Measurements from ENCODE around the gene DCTN4.

The DCTN4 gene

GRCh38 chr5:150765011-150765798 is 6.4 kb upstream of the DCTN4 start:
- Histone ChIP-seq H3K27me3 (no peaks in the 10 kb centered on the region), H3K4me3 (peak overlapping the region; percentile 2; the same call in 1 of the 2 replicates), H4K20me1 (no peaks in the 10 kb centered on the region), H3K4me2 (peak overlapping the region; percentile 86), H3K9ac (peak overlapping the region; percentile 73), H3K36me3 (no peaks in the 10 kb centered on the region), H3K9me3 (peaks cover 2% of the 10 kb centered on the region; the same call in 1 of the 2 replicates), H3K4me1 (peaks cover 75% of the 10 kb centered on the region), H3K27ac (peak overlapping the region; percentile 91)
- no peak for TF ChIP-seq Cebpa-rat (IDR thresholded peaks at IDR 0.05)

GRCh38 chr5:150764530-150764929 is 5.7 kb upstream of the DCTN4 start:
- peaks cover 76% of the 10 kb centered on the region for H3K4me1 ChIP-seq
- H3K36me3 ChIP-seq = no peaks in the 10 kb centered on the region
- H3K4me2 ChIP-seq = peak overlapping the region; percentile 86
- no peaks in the 10 kb centered on the region for H3K27me3 ChIP-seq
- no peaks in the 10 kb centered on the region for H4K20me1 ChIP-seq
- H3K9ac ChIP-seq = peak overlapping the region; percentile 73
- H3K27ac ChIP-seq = peak overlapping the region; percentile 91
- H3K9me3 ChIP-seq = no peaks in the 10 kb centered on the region
- H3K4me3 ChIP-seq = peak overlapping the region; percentile 2; the same call in 1 of the 2 replicates
- TF ChIP-seq Cebpa-rat (IDR thresholded peaks at IDR 0.05) = no peak

- H3K4me2 ChIP-seq = peak overlapping the region; percentile 86
- H3K9ac ChIP-seq = peak overlapping the region; percentile 73; the same call in 1 of the 2 replicates
- no peaks in the 10 kb centered on the region for H4K20me1 ChIP-seq
- peak overlapping the region; percentile 91 for H3K27ac ChIP-seq
- peaks cover 82% of the 10 kb centered on the region for H3K4me1 ChIP-seq
- H3K36me3 ChIP-seq = no peaks in the 10 kb centered on the region
- no peak for TF ChIP-seq Cebpa-rat (IDR thresholded peaks at IDR 0.05)
- H3K4me3 ChIP-seq = no peak overlapping the region
- H3K27me3 ChIP-seq = no peaks in the 10 kb centered on the region
- no peaks in the 10 kb centered on the region for H3K9me3 ChIP-seq
Measured at GRCh38 chr5:150763023-150763769, 4.4 kb upstream of the DCTN4 start.

- H3K27ac ChIP-seq = no peak overlapping the region
- no peaks in the 10 kb centered on the region for H3K27me3 ChIP-seq
- no peak overlapping the region for H3K4me3 ChIP-seq
- no peaks in the 10 kb centered on the region for H3K36me3 ChIP-seq
- H3K9me3 ChIP-seq = no peaks in the 10 kb centered on the region
- H3K4me1 ChIP-seq = peaks cover 81% of the 10 kb centered on the region
- H3K9ac ChIP-seq = no peak overlapping the region
- no peak for TF ChIP-seq Cebpa-rat (IDR thresholded peaks at IDR 0.05)
- H4K20me1 ChIP-seq = peaks cover 3% of the 10 kb centered on the region; the same call in 1 of the 2 replicates
- H3K4me2 ChIP-seq = peak overlapping the region; percentile 15
Measured at GRCh38 chr5:150762211-150762610, 3.4 kb upstream of the DCTN4 start.

GRCh38 chr5:150759334-150759583 is 442 bp upstream of the DCTN4 start:
- H3K4me3 ChIP-seq = peak overlapping the region; percentile 78
- no peak for TF ChIP-seq Cebpa-rat (IDR thresholded peaks at IDR 0.05)
- peak overlapping the region; percentile 88 for H3K27ac ChIP-seq

GRCh38 chr5:150758203-150758530 is 650 bp downstream of the DCTN4 start:
- H3K36me3 ChIP-seq = peaks cover 32% of the 10 kb centered on the region
- H4K20me1 ChIP-seq = peaks cover 6% of the 10 kb centered on the region
- TF ChIP-seq Cebpa-rat (IDR thresholded peaks at IDR 0.05) = no peak
- H3K27me3 ChIP-seq = no peaks in the 10 kb centered on the region
- peak overlapping the region; percentile 78 for H3K4me3 ChIP-seq
- peaks cover 45% of the 10 kb centered on the region for H3K4me1 ChIP-seq
- peak overlapping the region; percentile 88 for H3K27ac ChIP-seq
- H3K9ac ChIP-seq = peak overlapping the region; percentile 86
- H3K4me2 ChIP-seq = peak overlapping the region; percentile 90
- no peaks in the 10 kb centered on the region for H3K9me3 ChIP-seq

More at GRCh38 chr5:150759334-150759583, 442 bp upstream of the DCTN4 start:
- Histone ChIP-seq H3K4me2 (peak overlapping the region; percentile 65), H3K36me3 (peaks cover 21% of the 10 kb centered on the region), H3K9ac (peak overlapping the region; percentile 86; the same call in 1 of the 2 replicates), H3K27me3 (no peaks in the 10 kb centered on the region), H4K20me1 (peaks cover 6% of the 10 kb centered on the region; the same call in 1 of the 2 replicates), H3K4me1 (peaks cover 56% of the 10 kb centered on the region), H3K9me3 (no peaks in the 10 kb centered on the region)

GRCh38 chr5:150757087-150757649 is 1.6 kb downstream of the DCTN4 start:
- no peak for TF ChIP-seq Cebpa-rat (IDR thresholded peaks at IDR 0.05)
- peaks cover 6% of the 10 kb centered on the region for H4K20me1 ChIP-seq
- H3K27me3 ChIP-seq = no peaks in the 10 kb centered on the region
- peak overlapping the region; percentile 90 for H3K4me2 ChIP-seq
- H3K27ac ChIP-seq = no peak overlapping the region
- H3K36me3 ChIP-seq = peaks cover 42% of the 10 kb centered on the region
- H3K4me3 ChIP-seq = peak overlapping the region; percentile 78
- H3K4me1 ChIP-seq = peaks cover 35% of the 10 kb centered on the region
- H3K9me3 ChIP-seq = no peaks in the 10 kb centered on the region
- peak overlapping the region; percentile 86; the same call in 1 of the 2 replicates for H3K9ac ChIP-seq

GRCh38 chr5:150753863-150754262 is 5.0 kb downstream of the DCTN4 start:
- Histone ChIP-seq H4K20me1 (peaks cover 25% of the 10 kb centered on the region), H3K4me3 (no peak overlapping the region), H3K4me1 (peaks cover 11% of the 10 kb centered on the region), H3K4me2 (no peak overlapping the region), H3K27ac (no peak overlapping the region), H3K9ac (no peak overlapping the region), H3K36me3 (peaks cover 69% of the 10 kb centered on the region), H3K9me3 (no peaks in the 10 kb centered on the region), H3K27me3 (no peaks in the 10 kb centered on the region)
- TF ChIP-seq Cebpa-rat (IDR thresholded peaks at IDR 0.05) = no peak

- Histone ChIP-seq H3K36me3 (peaks cover 69% of the 10 kb centered on the region), H4K20me1 (peaks cover 25% of the 10 kb centered on the region), H3K4me3 (no peak overlapping the region), H3K27ac (no peak overlapping the region), H3K4me2 (no peak overlapping the region), H3K9me3 (no peaks in the 10 kb centered on the region), H3K27me3 (no peaks in the 10 kb centered on the region), H3K4me1 (peaks cover 11% of the 10 kb centered on the region), H3K9ac (no peak overlapping the region)
- TF ChIP-seq Cebpa-rat (IDR thresholded peaks at IDR 0.05) = no peak
Measured at GRCh38 chr5:150753463-150753862, 5.4 kb downstream of the DCTN4 start.

Measured in BLaER1 (cell line).